Activated naive CD4-positive, alpha-beta T cell treated with anti-CD3 and anti-CD28 coated beads, Interleukin-2, amount 10 ng/mL, durations not matched to agents 7 days and 5 days (primary cell): Measurements from ENCODE around the gene CBX7.
"Not testable (repeated sequence)": the region's sequence is repeated elsewhere in the genome, so short reads cannot be mapped to it uniquely, and the experiment has no call there.

Experiments used
- CTCF ChIA-PET: fragments of 350-600 bp; sonication (Branson Sonifier 250); formaldehyde crosslinking; loops from one replicate; lab custom pipeline; 2021; ENCODE audit warnings: antibody characterized with exemption; lab: Charles Lee
- DNase-seq: peaks from one replicate; pipeline ENCODE4 v3.0.0-alpha.2; 2020
- H3K27ac Mint-ChIP-seq: one replicate; pipeline ENCODE4 v1.8.0; 2021; ENCODE audit warnings: mild to moderate bottlenecking, moderate library complexity, mixed read lengths
- H3K27me3 Mint-ChIP-seq: one replicate; pipeline ENCODE4 v1.8.0; 2021; ENCODE audit warnings: mild to moderate bottlenecking, mixed read lengths
- H3K36me3 Mint-ChIP-seq: one replicate; pipeline ENCODE4 v1.8.0; 2021; ENCODE audit warnings: mixed read lengths
- H3K4me1 Mint-ChIP-seq: one replicate; pipeline ENCODE4 v1.8.0; 2021; ENCODE audit warnings: mixed read lengths
- H3K4me3 Mint-ChIP-seq: one replicate; pipeline ENCODE4 v1.8.0; 2021; ENCODE audit warnings: mild to moderate bottlenecking, moderate library complexity, mixed read lengths
- H3K9me3 Mint-ChIP-seq: one replicate; pipeline ENCODE4 v1.8.0; 2021; ENCODE audit warnings: mixed read lengths

Gene CBX7

DNA sequence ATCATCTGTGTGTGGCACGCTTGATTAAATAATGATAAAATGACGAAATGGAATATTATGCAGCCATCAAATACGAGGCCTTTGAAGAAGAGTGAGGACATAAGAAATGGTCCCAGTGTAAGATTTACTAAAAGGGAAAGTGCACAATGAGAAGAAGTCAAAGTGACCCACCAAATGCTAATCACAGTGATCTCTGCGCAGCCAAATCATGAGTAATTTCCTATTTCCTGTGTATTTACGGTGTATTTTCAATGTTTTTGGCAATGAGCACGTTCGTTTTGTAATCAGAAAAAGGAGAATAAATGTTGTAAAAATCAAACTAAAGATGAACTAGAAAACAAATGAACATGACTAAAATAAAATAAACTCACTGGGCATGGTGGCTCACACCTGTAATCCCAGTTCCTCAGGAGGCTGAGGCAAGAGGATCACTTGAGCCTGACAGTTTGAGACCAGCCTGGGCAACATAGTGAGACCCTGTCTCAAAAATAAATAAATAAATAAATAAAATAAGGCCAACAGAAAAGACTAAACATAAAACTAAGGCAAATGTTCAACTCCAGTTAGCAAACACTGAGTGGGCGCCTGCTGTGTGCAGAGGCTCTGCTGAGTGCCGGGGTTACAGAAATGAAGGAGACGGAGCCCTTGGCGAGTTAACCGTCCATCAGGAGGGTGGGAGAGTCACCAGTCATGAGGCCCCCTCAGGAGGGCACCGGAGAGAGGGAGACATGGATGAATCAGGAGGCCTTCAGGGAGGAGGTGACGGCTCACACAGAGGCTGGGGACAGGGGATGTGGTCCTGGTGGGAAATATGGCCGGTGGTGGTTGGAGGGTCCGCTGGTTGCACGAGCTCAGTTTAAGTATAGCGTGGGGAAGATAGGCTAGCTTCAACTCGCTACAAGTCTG, 26.0 kb upstream of the CBX7 start:
- CTCF ChIA-PET, result interaction anchor here (1.2 to 1.3 kb wide), 2 partner anchors 128 to 132 kb away, joined by 3 read pairs; no protein-coding TSS in a partner anchor
- H3K9me3 Mint-ChIP-seq, result no peaks in the 10 kb centered on the region
- peaks cover 27% of the 10 kb centered on the region for H3K4me1 Mint-ChIP-seq
- H3K4me3 Mint-ChIP-seq, result no peak overlapping the region
- H3K27me3 Mint-ChIP-seq, result peaks cover 14% of the 10 kb centered on the region
- no peak overlapping the region for H3K27ac Mint-ChIP-seq
- DNase-seq, result no peak
- H3K36me3 Mint-ChIP-seq, result no peaks in the 10 kb centered on the region

DNA sequence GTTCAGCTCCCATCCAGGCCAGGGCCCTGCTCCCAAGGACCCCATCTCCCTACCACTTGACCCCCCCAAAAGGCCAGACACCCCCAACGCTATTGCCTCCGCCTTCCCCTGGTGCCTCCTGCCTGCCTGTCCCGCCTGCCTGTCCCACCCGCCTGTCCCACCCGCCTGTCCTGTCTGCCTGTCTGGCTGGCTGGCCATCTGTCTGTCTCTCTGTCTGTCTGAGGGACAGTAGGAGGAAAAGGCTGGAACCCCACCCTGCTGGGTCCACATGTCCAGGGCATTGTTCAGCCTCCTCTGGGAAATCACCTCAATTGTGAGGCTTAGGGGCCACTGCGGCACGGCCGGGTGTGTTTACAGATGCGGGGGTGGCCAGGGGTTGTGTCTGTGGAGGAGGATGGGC, 25.3 kb upstream of the CBX7 start:
- no peaks in the 10 kb centered on the region for H3K36me3 Mint-ChIP-seq
- DNase-seq, result no peak
- peaks cover 14% of the 10 kb centered on the region for H3K27me3 Mint-ChIP-seq
- no peaks in the 10 kb centered on the region for H3K9me3 Mint-ChIP-seq
- H3K27ac Mint-ChIP-seq, result no peak overlapping the region
- H3K4me1 Mint-ChIP-seq, result peaks cover 34% of the 10 kb centered on the region
- CTCF ChIA-PET, result interaction anchor here (1.2 kb wide), 1 partner anchor 133 kb away, joined by 3 read pairs; no protein-coding TSS in a partner anchor
- H3K4me3 Mint-ChIP-seq, result no peak overlapping the region

DNA sequence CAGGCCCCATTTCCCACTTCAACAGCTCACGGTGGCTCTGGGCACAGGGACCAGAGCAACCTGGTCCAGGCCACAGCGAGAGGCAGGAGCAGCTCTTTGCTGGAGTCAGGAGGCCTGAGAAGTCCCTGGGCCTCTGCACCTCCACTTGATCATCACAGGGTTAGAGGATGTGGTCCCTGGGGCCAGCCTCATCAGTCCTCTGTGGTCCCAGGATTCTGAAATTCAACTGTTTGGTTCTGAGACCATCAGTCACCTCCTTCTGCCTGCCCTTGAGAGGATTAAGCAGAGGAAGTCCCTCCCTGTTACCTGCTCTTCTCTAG, 24.9 kb upstream of the CBX7 start:
- CTCF ChIA-PET, result interaction anchor here (1.2 kb wide), 1 partner anchor 133 kb away, joined by 3 read pairs; no protein-coding TSS in a partner anchor
- H3K36me3 Mint-ChIP-seq, result no peaks in the 10 kb centered on the region
- DNase-seq, result no peak
- no peak overlapping the region for H3K27ac Mint-ChIP-seq
- no peaks in the 10 kb centered on the region for H3K9me3 Mint-ChIP-seq
- H3K4me3 Mint-ChIP-seq, result no peak overlapping the region
- peaks cover 14% of the 10 kb centered on the region for H3K27me3 Mint-ChIP-seq
- peaks cover 35% of the 10 kb centered on the region for H3K4me1 Mint-ChIP-seq

DNA sequence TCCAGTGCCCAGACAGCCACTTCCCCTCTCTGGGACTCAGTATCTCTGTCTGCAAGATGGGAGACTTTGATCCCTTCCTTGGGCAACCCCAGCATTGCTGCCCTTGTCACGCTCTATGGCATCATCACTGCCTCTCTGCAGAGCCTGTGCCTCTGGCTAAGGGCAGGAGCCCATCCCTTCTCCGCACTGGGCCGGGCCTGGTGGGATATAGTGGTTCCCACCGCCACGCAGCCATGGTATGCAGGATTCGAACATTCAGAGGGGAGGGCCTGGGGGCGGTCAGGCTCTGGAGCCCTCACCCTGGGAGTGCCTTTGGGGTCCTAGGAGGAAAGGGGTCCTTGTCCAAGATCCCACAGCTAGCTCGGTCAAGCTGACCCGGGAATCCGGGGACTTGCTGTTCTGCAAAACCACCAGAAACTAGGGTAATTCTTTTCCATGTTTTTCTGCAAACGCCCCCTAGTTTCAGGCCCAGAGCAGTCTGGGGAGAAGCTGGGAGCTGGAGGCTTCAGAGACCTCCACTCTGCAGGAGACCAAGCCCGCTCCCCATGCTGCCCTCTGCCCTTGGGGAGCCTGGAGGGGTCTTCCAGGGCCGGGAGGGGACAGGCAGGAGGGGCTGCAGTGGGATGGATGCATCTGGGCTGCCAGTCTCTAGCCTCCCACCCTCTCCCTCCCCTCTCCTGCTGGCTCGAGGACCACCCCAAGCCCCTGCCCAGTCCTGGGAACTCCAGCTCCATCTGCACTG, 24.4 kb upstream of the CBX7 start:
- Mint-ChIP-seq H3K27me3 (peaks cover 13% of the 10 kb centered on the region), H3K4me3 (no peak overlapping the region), H3K9me3 (no peaks in the 10 kb centered on the region), H3K4me1 (peaks cover 39% of the 10 kb centered on the region), H3K36me3 (no peaks in the 10 kb centered on the region), H3K27ac (no peak overlapping the region)
- CTCF ChIA-PET, result interaction anchor here (0.8 to 1.2 kb wide), 2 partner anchors 134 kb away, joined by 3 read pairs; no protein-coding TSS in a partner anchor
- no peak for DNase-seq

DNA sequence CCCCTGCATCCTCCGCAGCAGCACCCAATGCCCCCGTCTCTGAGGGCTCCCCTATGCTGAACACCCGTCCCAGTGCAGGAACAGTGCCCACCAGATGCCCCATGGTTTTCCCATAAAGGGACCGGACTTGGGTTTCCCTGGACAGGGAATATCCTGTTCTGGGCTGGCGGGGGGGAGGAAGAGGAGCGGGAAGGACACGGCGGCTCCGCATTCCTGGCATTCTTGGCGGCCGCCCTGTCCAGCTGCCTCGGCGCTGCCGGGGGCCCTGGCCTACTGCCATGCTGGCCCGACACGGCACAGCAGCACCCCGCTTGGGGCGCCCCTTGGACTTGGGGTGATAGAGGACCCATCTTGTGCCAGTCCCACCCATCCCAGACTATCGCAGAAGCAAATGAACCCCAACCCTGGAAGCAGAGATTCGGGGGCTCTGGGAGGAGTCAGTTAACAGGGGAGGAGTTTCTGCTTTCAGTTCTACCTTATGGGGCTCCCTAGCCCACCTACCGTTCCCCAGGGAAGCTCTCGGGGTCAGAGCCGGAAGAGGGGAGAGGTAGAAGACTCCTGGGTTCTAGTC, 23.7 kb upstream of the CBX7 start:
- no peak for DNase-seq
- Mint-ChIP-seq H3K36me3 (no peaks in the 10 kb centered on the region), H3K9me3 (no peaks in the 10 kb centered on the region), H3K4me1 (peaks cover 44% of the 10 kb centered on the region), H3K27ac (no peak overlapping the region), H3K27me3 (peaks cover 10% of the 10 kb centered on the region), H3K4me3 (no peak overlapping the region)
- CTCF ChIA-PET, result interaction anchor here (0.8 to 1.0 kb wide), 2 partner anchors 40 to 135 kb away, joined by 3 read pairs; no protein-coding TSS in a partner anchor

DNA sequence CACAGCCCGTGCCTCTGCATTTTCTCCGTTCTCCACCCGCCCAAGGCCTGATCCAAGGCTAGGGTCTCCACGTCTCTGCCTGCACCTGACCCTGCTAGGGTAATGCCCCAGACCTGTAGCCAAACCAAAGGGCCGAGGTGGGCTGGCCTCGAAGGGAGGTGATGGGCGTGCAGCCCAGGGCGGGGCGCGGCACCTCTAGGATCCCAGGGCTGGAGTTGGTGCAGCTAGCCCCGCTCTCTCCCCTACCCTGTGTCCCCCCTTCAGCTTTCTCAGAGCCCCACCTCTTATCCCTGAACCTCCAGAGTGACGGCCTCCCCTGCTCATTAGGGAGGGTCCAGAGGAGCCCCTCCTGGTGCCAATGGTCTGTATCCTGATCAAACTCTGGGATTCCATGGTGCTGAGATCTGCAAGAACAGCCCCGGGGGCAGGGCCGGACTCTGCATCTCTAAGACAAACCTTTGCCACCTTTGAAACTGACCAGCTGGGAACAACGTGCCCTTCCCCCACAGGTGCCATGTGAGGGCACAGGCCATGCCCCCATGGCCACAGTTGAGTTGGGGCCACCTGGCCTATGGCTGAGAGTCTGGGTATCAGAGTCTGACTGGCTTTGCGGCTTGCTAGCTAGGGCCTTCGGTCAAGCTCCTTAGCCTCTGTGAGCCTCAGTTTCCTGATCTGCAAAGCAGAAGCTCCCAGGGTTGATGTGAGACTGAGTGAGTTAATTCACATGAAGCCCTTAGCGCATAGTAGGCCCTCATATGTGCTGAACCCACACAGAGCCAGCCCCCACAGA, 23.1 kb upstream of the CBX7 start:
- DNase-seq, result no peak
- peaks cover 51% of the 10 kb centered on the region for H3K4me1 Mint-ChIP-seq
- peak overlapping the region; percentile 45 for H3K27ac Mint-ChIP-seq
- H3K9me3 Mint-ChIP-seq, result no peaks in the 10 kb centered on the region
- CTCF ChIA-PET, result interaction anchor here (0.8 to 6.5 kb wide), 4 partner anchors 40 to 141 kb away, joined by 3 to 134 read pairs (median 8); no protein-coding TSS in a partner anchor
- no peaks in the 10 kb centered on the region for H3K36me3 Mint-ChIP-seq
- no peak overlapping the region for H3K4me3 Mint-ChIP-seq
- peaks cover 7% of the 10 kb centered on the region for H3K27me3 Mint-ChIP-seq

DNA sequence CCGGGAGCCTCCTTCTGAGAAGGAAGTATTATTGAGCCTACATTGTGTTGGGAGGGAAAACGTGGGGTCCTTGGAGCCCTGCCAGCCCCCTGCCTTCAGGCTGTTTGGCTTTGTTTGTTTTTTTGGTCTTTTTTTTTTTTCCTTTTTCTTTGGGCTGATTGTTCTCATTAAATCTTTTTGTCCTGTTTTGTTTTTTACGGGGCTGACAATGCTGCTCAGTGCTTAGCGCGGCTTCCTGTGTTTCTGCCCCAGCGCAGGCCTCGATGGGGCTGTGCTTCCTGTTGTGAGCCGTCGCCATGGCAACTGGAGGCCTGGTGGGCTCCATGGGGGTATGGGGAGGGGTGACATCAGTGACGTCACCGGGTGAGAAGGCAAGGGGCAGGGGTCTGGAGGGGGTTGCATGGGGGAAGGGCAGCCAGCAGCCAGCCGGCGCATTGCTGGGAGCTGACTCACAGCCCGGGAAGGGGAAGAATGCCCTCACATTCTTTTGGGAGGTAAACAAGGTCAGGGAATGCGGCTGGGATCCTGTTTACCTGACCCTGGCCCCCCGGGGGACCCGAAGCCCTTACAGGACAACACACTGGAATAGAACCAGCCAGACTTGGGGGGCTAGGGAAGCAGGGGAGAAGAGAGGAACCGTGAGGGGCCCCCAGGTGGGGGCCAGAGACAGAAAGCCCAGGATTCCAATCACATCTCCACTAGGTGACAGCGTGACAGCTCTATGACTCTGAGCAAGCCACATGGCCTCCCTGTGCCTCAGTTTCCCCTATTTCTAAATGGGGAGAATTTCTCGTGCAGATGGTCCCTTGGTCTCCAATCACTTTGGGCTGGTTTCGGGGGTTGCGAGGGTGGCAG, 22.2 kb upstream of the CBX7 start:
- H3K27me3 Mint-ChIP-seq, result peaks cover 9% of the 10 kb centered on the region
- H3K9me3 Mint-ChIP-seq, result no peaks in the 10 kb centered on the region
- H3K36me3 Mint-ChIP-seq, result no peaks in the 10 kb centered on the region
- H3K27ac Mint-ChIP-seq, result peak overlapping the region; percentile 80
- CTCF ChIA-PET, result interaction anchor here (1.5 to 6.5 kb wide), 3 partner anchors 129 to 305 kb away, joined by 3 to 134 read pairs (median 12); no protein-coding TSS in a partner anchor
- H3K4me3 Mint-ChIP-seq, result peak overlapping the region; percentile 28
- peak; percentile 79 for DNase-seq
- peaks cover 53% of the 10 kb centered on the region for H3K4me1 Mint-ChIP-seq

DNA sequence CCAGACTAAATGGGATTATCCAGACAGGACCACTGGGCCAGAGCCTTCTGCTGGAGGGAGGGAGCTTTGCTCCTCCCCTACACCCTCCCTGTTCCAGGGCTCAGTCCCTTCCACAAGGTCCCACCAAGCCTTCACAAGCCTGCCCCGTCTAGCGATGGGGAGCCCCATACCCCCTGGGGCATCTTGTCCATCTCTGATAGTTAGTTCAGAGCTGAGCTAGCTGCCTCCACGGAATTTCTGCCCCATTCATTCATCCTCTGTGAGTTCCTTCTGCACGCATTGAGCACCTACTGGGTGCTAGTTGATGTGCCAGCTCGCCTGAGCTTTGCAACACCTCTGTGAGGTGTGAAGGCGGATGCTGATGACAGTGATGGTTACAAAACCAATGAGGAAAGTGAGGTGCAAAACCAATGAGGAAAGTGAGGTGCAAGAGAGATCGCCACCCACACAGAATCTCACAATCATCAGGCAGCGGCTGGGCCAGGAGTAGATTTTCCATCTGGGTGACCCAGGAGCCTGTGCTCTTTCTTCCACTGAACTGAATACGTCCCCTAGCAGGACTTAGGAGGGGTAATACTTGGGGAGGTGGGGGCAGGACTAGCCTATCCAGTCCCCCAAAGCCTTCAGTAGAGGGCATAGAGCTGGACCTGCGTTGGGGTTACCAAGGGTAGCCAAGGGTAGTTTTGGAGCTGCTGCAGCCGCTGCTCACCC, 21.5 kb upstream of the CBX7 start:
- peaks cover 53% of the 10 kb centered on the region for H3K4me1 Mint-ChIP-seq
- peak overlapping the region; percentile 28 for H3K4me3 Mint-ChIP-seq
- no peaks in the 10 kb centered on the region for H3K36me3 Mint-ChIP-seq
- peak overlapping the region; percentile 80 for H3K27ac Mint-ChIP-seq
- CTCF ChIA-PET, result interaction anchor here (0.9 to 7.7 kb wide), 5 partner anchors 130 to 304 kb away, joined by 3 to 134 read pairs (median 12); no protein-coding TSS in a partner anchor
- peak; percentile 34 for DNase-seq
- H3K27me3 Mint-ChIP-seq, result peaks cover 12% of the 10 kb centered on the region
- H3K9me3 Mint-ChIP-seq, result no peaks in the 10 kb centered on the region

DNA sequence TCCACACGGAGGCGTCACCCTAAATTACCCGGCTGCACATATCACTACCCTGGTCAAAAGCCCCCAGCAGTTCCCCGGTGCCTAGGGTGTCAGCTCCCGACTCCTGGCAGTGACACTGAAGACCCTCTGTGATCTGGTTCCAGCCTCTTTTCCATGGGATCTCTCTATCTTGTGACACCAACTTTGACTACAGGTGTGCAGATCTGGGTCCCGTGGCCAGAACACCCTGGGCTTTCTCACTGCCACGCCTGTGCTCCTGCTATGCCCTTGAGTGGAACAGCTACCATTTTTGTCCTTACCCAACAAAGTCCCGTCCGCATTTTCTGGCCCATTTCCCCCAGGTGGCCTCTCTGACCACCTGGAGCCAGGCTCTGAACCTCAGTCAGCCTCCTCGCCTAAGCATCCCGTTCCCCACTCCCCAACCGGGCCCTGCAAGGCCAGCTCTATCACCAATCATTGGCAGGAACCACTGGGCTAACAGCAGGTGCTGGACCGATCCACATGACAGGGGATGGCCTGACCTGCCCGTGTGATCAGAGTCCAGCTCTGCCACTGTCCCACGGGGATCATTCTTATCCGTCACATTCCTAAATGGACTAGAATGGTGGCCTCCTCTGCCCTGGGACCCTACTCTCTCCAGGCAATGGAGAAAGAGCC, 20.7 kb upstream of the CBX7 start:
- Mint-ChIP-seq H3K4me3 (no peak overlapping the region), H3K27ac (peak overlapping the region; percentile 35), H3K4me1 (peaks cover 51% of the 10 kb centered on the region), H3K9me3 (no peaks in the 10 kb centered on the region), H3K36me3 (no peaks in the 10 kb centered on the region), H3K27me3 (peaks cover 17% of the 10 kb centered on the region)
- CTCF ChIA-PET, result interaction anchor here (0.9 to 7.7 kb wide), 5 partner anchors 131 to 303 kb away, joined by 3 to 134 read pairs (median 12); no protein-coding TSS in a partner anchor
- no peak for DNase-seq

DNA sequence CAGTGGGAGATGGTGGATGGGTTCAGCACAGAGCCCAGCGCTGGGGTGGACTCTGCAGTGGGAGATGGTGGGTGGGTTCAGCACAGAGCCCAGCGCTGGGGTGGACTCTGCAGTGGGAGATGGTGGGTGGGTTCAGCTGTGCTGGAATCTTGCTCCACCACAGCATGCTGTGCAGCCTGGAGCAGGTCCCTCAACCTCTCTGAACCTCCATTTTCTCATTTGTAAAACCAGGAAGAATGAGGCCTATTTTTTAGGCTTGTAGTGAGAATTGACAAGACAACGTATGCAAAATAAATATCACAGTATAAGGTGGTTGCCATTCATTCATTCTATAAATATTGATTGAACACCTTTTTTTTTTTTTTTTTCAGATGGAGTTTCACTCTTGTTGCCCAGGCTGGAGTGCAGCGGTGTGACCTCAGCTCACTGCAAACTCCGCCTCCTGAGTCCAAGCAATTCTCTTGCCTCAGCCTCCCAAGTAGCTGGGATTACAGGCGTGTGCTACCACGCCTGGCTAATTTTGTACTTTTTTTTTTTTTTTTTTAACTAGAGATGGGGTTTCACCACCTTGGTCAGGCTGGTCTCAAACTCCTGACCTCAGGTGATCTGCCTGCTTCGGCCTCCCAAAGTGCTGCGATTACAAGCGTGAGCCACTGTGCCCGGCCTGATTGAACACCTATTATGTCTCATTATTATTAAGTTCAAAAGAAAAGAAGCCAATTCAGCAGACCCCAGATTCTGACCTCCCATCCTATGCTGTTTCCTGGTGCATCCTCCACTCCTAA, 20.0 kb upstream of the CBX7 start:
- not testable (repeated sequence) for H3K36me3 Mint-ChIP-seq, H3K9me3 Mint-ChIP-seq, DNase-seq, H3K4me3 Mint-ChIP-seq
- Mint-ChIP-seq H3K27ac (peak overlapping the region; percentile 67), H3K4me1 (peaks cover 45% of the 10 kb centered on the region), H3K27me3 (peaks cover 17% of the 10 kb centered on the region)
- CTCF ChIA-PET, result interaction anchor here (2.4 to 7.7 kb wide), 4 partner anchors 131 to 357 kb away, joined by 9 to 134 read pairs (median 58); no protein-coding TSS in a partner anchor

DNA sequence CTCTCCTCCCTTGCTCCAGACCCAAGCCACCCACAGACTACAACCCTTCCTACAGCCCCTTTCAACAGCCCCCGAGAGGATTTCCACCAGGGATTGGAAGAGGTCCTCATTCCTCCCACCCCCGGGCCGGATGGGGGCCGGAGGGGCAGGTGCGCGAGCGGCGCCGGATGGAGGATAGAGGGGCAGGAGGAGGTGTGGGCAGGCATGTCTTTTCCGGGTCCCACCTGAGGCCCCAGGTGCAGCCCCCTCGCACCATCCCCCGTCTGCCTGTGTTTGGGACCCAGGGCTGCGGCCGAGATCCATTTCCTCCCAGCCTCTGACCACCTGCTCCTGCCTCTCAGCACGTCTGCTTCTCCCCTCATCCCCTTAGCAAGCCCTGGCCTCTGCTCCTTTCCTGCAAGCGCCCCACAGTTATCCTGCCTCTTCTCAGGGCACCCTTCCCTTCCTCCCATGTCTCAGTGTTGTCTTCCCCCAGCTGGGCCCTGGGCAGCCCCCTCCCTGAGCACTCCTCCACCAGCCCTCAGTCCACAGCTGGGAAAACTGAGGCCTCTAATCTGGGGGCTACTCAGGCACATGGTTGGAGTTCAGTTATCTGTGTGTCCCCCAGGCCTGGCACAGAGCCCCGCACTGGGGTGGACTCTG, 19.3 kb upstream of the CBX7 start:
- Mint-ChIP-seq H3K27ac (peak overlapping the region; percentile 89), H3K4me3 (no peak overlapping the region), H3K27me3 (peaks cover 17% of the 10 kb centered on the region), H3K4me1 (peaks cover 44% of the 10 kb centered on the region), H3K9me3 (no peaks in the 10 kb centered on the region), H3K36me3 (no peaks in the 10 kb centered on the region)
- no peak for DNase-seq
- CTCF ChIA-PET, result interaction anchor here (0.6 to 7.7 kb wide), 23 partner anchors 10 to 357 kb away, joined by 3 to 134 read pairs (median 6); partner anchors contain the start of genes PDGFB and RPL3
